ENCODE results near the gene ACSM6.

Gene ACSM6

GRCh38 chr10:95246582-95247051, 52.6 kb downstream of the ACSM6 start:
- peak; percentile 29 for DNase-seq

DNA sequence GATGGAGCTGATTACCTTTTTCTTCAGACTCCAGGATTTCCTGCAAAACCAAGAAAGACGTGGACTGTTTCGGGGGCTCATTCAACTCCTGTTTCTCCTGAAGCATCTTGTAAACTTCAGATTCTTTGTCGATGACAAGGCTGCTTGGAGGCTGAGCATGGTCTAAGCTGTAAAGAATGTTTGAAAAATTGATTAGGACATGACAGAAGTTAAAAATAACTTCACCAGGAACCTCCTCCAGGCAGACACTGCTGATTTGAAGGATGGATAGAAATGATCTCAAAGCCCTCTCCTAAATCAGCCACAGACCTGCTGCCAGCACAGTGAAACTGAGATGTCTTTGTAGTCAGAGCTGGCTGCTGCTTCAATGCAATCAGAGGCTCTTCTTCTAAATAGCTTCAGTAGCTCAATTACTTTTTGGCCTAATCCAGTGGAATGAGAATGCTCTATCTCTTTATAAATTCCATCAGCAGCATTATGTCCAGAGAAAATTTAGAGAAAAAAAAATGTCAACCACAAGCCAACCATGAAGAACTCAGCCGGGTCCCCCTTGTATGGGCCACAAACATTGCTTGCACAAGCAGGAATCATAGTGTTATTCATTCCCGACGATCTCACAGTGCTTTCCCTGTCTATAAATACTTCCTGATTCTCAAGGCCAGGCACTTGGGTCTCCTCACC, 53.3 kb downstream of the ACSM6 start:
- DNase-seq = no peak

DNA sequence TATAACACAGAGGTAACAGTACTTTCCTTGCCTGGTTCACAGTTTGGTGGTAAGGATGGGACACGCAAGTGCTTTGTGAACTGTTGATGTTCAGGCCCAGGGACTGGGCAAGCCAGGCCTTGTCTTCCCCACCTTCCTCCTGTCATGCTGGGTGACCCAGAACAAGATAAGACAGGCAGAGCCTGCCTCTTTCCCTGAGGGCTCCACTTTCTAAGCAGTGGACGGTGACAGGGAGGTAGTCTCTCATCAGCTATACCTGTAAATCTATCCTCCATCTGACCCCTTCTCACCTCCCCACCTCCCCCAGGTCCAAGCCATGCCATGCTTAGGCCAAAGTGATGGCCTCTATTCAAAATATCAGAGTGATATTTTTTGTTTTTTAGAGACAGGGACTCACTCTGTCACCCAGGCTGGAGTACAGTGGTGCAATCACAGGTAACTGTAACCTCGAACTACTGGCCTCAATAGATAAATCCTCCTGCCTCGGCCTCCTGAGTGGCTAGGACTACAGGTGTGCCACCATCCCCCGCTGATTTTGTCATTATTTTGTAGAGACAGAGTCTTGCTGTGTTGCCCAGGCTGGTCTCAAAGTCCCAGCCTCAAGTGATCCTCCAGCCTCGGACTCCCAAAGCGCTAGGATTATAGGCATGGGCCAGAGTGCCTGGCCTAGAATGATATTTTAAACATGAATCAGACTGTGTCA, 54.0 kb downstream of the ACSM6 start:
- no peak for DNase-seq

DNA sequence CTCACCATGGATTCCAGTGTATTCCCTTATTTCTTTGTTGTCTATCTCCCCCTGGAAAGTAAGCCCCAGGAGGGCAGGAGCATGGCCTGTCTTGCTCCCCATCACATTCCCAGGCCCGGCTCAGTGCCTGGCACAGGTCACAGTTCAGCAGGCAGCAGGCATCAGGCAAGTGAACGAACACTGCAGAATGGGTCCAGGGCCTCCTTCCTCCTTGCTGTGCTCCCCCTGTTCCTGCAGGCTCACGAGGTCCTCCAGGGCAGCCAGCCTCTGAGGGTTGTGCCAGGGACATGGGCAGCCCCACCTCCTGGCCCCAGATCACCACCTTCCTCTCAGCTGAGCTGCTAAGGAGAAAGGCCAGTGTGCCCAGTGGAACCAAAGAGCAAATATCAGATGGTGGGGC, 55.0 kb downstream of the ACSM6 start:
- no peak for DNase-seq

DNA sequence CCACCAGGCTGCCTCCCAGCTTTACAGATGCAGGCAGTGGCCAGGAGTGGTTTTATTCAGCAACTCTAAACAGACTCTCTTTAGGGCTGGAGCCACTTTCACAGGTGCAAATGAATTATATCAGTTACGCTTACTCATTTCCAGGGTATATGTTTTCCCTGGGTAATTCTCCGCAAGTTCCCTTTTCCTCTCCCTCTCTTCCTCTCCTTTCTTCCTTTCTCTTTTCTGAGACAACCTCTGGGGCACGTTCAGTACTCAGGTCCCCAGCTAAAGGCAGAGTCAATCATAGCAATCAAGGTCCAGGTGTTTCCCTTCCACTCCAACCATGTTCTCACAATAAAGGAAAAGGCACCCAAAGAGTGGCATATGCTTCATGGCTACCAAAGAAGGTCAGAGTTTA, 55.4 kb downstream of the ACSM6 start:
- no peak for DNase-seq

- no peak for DNase-seq
Observed at GRCh38 chr10:95250856-95251255, 56.8 kb downstream of the ACSM6 start.

DNA sequence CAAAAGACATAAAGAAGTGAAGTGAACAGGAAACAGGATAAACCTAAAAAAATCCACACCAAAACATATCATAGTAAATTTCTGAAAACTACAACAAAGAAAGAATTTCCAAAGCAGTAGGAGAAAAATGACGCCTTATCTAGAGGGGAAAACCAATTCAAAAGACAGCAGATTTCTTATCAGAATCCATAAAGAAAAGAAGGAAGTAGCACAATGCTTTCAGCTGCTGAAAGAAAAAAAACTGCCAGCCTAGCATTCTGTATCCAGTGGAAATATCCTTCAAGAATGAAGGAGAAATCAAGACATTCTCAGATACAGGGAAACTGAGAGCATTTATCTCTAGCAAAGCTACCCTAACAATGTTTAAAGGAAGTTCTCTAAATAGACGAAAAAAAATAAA, 59.0 kb downstream of the ACSM6 start:
- no peak for DNase-seq

DNA sequence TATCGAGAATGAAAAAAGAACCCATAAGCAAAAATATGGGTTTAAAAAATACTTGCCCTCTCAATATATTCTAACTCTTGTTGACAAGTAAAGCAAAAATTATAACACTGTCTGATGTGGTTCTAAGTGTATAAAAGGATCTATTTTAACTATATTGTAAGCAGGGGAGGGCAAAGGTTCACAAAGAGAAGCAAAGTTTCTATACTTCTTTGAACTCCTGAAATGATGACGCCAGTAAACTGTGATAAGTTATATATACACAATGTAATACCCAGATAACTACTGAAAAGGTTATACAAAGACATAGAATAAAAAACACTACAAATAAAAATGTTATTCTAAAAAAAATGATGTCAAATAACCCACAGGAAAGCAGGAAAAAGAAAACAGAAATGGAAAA, 59.6 kb downstream of the ACSM6 start:
- DNase-seq = no peak

DNA sequence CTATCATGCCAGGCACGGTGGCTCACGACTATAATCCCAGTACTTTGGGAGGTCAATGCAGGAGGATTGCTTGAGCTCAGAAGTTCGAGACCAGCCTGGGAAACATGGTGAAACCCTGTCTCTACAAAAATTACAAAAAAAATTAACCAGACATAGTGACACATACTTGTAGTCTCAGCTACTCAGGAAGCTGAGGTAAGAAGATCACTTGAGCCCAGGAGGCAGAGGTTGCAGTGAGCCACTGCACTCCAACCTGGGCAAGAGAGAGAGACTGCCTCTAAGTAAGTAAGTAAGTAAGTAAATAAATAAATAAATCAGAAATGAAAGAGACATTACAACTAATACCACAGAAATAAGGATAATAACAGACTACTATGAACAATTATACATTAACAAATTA, 60.6 kb downstream of the ACSM6 start:
- no peak for DNase-seq

GRCh38 chr10:95256268-95256667, 62.2 kb downstream of the ACSM6 start:
- DNase-seq = no peak

DNA sequence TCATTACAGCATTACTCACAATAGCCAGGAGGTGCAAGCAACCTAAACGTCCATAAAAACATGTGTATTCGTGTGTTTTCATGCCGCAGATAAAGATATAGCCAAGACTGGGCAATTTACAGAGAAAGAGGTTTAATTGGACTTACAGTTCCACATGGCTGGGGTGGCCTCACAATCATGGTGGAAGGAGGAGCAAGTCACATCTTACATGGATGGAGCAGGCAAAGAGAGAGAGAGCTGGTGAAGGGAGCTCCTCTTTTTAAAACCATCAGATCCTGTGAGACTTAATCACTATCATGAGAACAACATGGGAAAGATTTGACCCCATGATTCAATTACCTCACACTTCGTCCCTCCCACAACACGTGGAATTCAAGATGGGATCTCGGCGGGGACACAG, 63.8 kb downstream of the ACSM6 start:
- DNase-seq = no peak

GRCh38 chr10:95260397-95260881, 66.4 kb downstream of the ACSM6 start:
- no peak for DNase-seq

DNA sequence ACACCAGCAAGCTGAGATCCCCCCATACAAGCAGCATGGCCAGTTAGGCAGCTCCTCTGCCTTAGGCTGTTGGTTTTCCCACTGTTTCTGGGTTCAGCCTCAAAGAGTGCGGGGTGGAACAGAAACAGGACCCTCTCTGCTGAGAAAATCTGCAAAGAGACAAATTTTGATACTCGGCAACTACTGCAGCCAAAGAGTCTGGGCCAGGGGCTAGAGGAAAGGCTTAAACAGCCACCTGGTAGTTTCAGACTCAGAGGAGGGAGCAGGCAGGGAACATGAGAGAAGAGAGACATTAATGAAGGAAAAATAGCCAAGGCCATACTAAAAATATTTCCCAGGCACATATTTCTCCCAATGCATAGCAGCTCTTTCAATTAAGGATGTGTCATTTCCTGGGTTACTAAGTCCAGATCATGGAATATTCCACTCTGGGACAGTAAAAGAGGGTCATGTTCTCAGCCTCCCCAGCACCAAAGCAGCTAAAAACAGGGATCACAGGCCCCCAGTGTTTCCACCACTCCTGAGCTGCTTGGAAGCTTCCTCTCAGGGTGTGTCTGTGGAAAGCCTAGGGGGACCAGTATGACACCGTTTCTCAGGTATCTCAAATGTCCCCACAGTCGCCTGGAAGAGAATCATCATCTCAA, 67.0 kb downstream of the ACSM6 start:
- DNase-seq = no peak

- no peak for DNase-seq
Observed at GRCh38 chr10:95261926-95262325, 67.9 kb downstream of the ACSM6 start.

- DNase-seq = no peak
Observed at GRCh38 chr10:95262763-95263518, 68.9 kb downstream of the ACSM6 start.

GRCh38 chr10:95263864-95264226, 69.8 kb downstream of the ACSM6 start:
- DNase-seq = no peak

DNA sequence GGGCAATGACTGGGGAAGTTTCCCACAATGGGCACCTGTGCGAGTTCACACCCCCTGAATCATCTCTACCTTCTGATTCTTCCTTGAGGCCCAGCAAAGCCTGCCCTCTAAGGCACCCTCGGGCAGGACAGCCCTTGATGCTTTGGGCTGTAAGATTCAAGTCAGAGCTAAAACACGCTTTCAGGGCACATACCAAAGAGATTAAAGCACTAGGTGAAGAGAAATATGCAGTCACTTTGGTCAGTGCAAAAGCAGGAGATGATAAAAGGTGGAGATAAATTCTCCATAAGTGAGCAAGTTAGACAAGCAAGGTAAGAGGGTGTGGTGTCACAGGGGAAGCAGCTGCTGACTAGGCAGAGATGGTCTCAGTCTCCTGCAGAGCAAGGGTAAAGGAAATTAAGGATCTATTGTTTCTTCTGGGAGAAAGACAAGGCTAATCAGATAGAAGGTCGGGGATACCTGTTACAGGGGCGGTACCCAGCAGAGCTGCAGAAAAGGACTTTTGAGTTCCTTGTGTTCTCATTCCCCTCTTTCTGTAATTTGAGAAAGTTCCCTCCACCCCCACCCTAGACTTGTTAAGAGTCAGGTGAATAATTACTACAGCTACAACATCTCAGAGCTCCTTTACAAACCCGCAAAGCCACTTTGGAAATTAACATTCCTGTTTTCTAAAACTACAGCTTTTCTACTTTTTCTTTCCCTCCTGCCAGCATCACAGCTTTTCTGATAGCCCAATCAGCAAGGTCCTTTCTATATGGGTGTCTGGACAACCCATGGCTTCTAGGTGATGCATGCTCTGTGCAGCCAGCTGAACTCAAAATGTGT, 70.4 kb downstream of the ACSM6 start:
- no peak for DNase-seq

- no peak for DNase-seq
Observed at GRCh38 chr10:95265572-95265971, 71.5 kb downstream of the ACSM6 start.

- no peak for DNase-seq
Observed at GRCh38 chr10:95266674-95267095, 72.6 kb downstream of the ACSM6 start.

GRCh38 chr10:95267251-95267650, 73.2 kb downstream of the ACSM6 start:
- no peak for DNase-seq

DNA sequence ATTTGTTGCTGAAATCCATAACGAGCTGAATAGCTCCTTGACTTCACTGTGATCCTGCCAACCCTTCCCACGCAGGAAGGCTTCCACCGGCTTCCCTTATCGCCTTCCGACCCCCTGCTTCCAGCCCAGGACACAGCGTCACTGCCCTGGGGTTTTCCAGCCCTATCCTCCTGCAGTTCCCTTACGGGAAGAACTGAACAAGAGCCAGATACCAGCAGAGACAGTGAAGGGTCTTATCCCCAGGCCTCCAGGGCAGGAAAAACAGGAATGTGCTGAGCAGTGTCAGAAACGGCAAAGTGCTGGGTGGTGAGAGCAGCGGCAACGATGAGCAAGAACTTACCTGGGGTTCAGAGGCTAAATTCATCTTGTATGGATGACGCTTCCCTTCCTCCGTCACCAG, 74.4 kb downstream of the ACSM6 start:
- no peak for DNase-seq
